ENCODE results near the gene OAT.

OAT gene

DNA sequence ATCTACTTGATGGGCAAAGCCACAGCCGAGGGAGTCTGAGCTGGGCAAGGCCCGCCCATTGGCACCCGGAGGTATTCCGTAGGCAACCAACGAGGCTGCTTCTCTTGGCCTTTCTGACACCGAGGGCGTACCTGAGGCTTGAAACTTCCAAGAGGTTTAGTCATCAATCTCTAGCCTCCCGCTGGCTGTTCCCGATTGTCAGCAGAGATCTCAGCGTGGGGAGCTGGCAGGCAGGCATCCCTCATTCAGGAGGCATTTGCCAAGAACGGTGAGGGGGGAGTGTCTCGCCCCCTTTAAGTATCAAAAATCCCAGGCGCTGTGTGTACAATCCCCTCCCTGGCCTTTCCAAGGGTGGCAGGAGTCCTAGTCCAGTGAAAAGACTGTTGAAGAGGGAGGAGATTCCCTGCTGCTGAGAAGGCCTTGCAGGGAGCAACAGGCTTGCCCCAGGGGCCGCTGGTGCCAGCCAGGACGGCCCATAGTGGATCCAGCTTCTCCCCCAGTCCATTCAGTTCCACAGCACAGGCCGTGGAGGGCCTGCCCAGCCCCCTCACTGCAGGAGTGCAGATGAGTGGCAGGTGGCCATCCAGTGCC is 39.7 kb downstream of the OAT start:
- Histone ChIP-seq H3K4me3 (replicated peaks; ENCODE audit: insufficient read depth, low read length) (no peak overlapping the region), H3K27me3 (ENCODE audit: insufficient read depth, poor library complexity, severe bottlenecking) (peaks cover 12% of the 10 kb centered on the region), H3K27ac (replicated peaks) (no peak overlapping the region)
- DNase-seq (ENCODE audit: low read depth in 1 of 2, low spot score in 1 of 2) = no peak
- TF ChIP-seq REST (IDR thresholded peaks at IDR 0.05; ENCODE audit: insufficient replicate concordance, low read depth) (no peak), SPI1 (IDR thresholded peaks at IDR 0.05; ENCODE audit: borderline replicate concordance, low read depth) (no peak), GABPA (IDR thresholded peaks at IDR 0.05; ENCODE audit: low read depth) (no peak), POLR2AphosphoS5 (IDR thresholded peaks at IDR 0.05; ENCODE audit: low read depth) (no peak)
- TF ChIP-seq, protein P1, sequence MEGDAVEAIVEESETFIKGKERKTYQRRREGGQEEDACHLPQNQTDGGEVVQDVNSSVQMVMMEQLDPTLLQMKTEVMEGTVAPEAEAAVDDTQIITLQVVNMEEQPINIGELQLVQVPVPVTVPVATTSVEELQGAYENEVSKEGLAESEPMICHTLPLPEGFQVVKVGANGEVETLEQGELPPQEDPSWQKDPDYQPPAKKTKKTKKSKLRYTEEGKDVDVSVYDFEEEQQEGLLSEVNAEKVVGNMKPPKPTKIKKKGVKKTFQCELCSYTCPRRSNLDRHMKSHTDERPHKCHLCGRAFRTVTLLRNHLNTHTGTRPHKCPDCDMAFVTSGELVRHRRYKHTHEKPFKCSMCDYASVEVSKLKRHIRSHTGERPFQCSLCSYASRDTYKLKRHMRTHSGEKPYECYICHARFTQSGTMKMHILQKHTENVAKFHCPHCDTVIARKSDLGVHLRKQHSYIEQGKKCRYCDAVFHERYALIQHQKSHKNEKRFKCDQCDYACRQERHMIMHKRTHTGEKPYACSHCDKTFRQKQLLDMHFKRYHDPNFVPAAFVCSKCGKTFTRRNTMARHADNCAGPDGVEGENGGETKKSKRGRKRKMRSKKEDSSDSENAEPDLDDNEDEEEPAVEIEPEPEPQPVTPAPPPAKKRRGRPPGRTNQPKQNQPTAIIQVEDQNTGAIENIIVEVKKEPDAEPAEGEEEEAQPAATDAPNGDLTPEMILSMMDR (IDR thresholded peaks at IDR 0.05; ENCODE audit: insufficient read depth, low read length) = no peak

- TF ChIP-seq SPI1 (IDR thresholded peaks at IDR 0.05; ENCODE audit: borderline replicate concordance, low read depth) = no peak
- no peak for TF ChIP-seq POLR2AphosphoS5 (IDR thresholded peaks at IDR 0.05; ENCODE audit: low read depth)
- TF ChIP-seq REST (IDR thresholded peaks at IDR 0.05; ENCODE audit: insufficient replicate concordance, low read depth) = no peak
- TF ChIP-seq, protein P1 (IDR thresholded peaks at IDR 0.05; ENCODE audit: insufficient read depth, low read length) = no peak
- TF ChIP-seq GABPA (IDR thresholded peaks at IDR 0.05; ENCODE audit: low read depth) = no peak
- no peak overlapping the region for H3K27ac ChIP-seq (replicated peaks)
- no peak overlapping the region for H3K4me3 ChIP-seq (replicated peaks; ENCODE audit: insufficient read depth, low read length)
- H3K27me3 ChIP-seq (ENCODE audit: insufficient read depth, poor library complexity, severe bottlenecking) = peaks cover 12% of the 10 kb centered on the region
- no peak for DNase-seq (ENCODE audit: low read depth in 1 of 2, low spot score in 1 of 2)
Observed at GRCh38 chr10:124378271-124378670, 40.5 kb downstream of the OAT start.

DNA sequence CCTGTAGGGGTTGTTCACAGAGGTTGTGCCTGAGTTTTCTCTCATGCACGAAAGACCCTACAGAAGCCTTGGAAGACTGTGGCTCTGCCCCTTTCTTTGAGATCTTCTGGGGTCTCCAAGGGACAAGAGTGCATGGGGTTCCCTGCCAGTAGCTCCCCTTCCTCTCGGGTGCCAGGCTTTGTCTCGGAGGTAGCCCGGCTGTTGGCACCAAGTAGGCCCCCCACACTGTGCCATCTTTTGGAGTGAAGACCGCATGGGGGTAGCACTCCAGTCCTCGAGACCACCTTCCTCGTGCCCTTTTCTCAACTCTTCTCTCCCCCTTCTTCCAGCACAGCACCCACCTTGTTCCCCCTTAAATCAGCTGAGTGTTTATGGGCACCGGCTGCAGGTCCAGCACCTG is 41.6 kb downstream of the OAT start:
- no peak overlapping the region for H3K27ac ChIP-seq (replicated peaks)

More for the DNA sequence above, 41.6 kb downstream of the OAT start:
- DNase-seq (ENCODE audit: low read depth in 1 of 2, low spot score in 1 of 2) = no peak
- Histone ChIP-seq H3K4me3 (replicated peaks; ENCODE audit: insufficient read depth, low read length) (no peak overlapping the region), H3K27me3 (ENCODE audit: insufficient read depth, poor library complexity, severe bottlenecking) (peaks cover 12% of the 10 kb centered on the region)
- TF ChIP-seq REST (IDR thresholded peaks at IDR 0.05; ENCODE audit: insufficient replicate concordance, low read depth) = no peak
- TF ChIP-seq, protein P1 (IDR thresholded peaks at IDR 0.05; ENCODE audit: insufficient read depth, low read length) = no peak
- TF ChIP-seq SPI1 (IDR thresholded peaks at IDR 0.05; ENCODE audit: borderline replicate concordance, low read depth) = no peak
